Esophagus squamous epithelium (tissue), 5 donors: ENCODE measurements around the gene POLR2I. TPM values are rescaled to one million over a fixed set of nuclear protein-coding genes. Genes with fewer than 3 reads are reported as not detected.

ENCODE experiments used
- DNase-seq: peaks from one replicate; lab custom pipeline; 2025; lab: John Stamatoyannopoulos, UW
- H3K27ac ChIP-seq, 4 donors: fragments of 200-600 bp; sonication (generic); one replicate each; pipeline ENCODE4 v1.5.1; 2016 to 2019; ENCODE audit warnings: mild to moderate bottlenecking in 1 of 4
- H3K27me3 ChIP-seq, 4 donors: fragments of 200-600 bp; sonication (generic); 1 replicate in 3 of 4; 2 replicates in 1 of 4; pipeline versions ENCODE4 v1.5.1 to v1.6.0; 2017 to 2021; ENCODE audit warnings: antibody characterized with exemption in 1 of 4
- H3K36me3 ChIP-seq, 3 donors: fragments of 200-600 bp; sonication (generic); one replicate each; pipeline ENCODE4 v1.5.1; 2016 to 2019
- H3K4me1 ChIP-seq, 3 donors: fragments of 200-600 bp; sonication (generic); one replicate each; pipeline ENCODE4 v1.5.1; 2017 to 2019
- H3K4me3 ChIP-seq, 4 donors: fragments of 200-600 bp; sonication (generic); 1 replicate in 3 of 4; 2 replicates in 1 of 4; pipeline ENCODE4 v1.5.1; 2016 to 2019; ENCODE audit warnings: mild to moderate bottlenecking in 2 of 4, moderate library complexity in 1 of 4
- H3K9me3 ChIP-seq, 3 donors: fragments of 200-600 bp; sonication (generic); one replicate each; pipeline ENCODE4 v1.5.1; 2016 to 2019
- CTCF ChIP-seq, 6 experiments: fragments of 450-650 bp in 4 of 6; fragments of 200-600 bp in 2 of 6; sonication (generic) in 2 of 6; IDR thresholded peaks; one replicate each; pipeline ENCODE4 v1.5.1; 2016 to 2019; ENCODE audit warnings: antibody characterized with exemption in 6 of 6, mild to moderate bottlenecking in 4 of 6, moderate library complexity in 4 of 6
- POLR2A ChIP-seq, 4 donors: fragments of 450-650 bp; IDR thresholded peaks; one replicate each; pipeline ENCODE4 v1.6.1; 2017; ENCODE audit warnings: antibody characterized with exemption in 4 of 4, mild to moderate bottlenecking in 4 of 4, moderate library complexity in 3 of 4
- WGBS, 2 donors: methylation state at CpG; one replicate each; pipeline ENCODE4 v1.1.5; 2018; 5-methylcytosine and 5-hydroxymethylcytosine counted together
- intact Hi-C: fragments of 100-400 bp; cut with DNase I; formaldehyde crosslinking; loops from one replicate; pipeline ENCODE4 v1.15.0; 2022
- total RNA-seq, 4 donors: library from RNA; depleted of rRNA; stranded (reverse); fragments of >200 nt; gene quantifications; one replicate each; pipeline ENCODE4 v1.1.0, GENCODE V29; 2016
- donor health status: DM: yes; HTN: yes; CAD: no.

The POLR2I gene
- total RNA-seq, 4 donors from 2014 or later = 41.7 to 58.0 (median 47.6) TPM

DNA sequence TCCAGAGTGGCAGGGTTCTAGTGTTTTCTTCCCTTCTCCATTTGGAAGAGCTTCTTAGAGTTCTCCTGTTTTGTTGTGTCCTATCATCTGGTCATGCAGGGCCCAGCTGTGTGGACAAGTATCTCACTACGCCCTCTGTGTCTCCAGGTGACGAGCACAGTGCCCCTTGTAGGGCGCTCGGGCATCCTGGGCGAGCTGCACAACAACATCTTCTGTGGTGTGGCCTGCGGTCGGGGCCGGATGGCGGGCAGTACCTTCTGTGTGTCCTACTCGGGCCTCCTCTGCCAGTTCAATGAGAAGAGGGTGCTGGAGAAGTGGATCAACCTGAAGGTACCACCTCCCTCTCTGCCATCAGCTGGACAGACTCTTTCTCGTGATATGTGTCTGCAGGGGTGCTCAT, 47.0 kb downstream of the POLR2I start:
- Histone ChIP-seq H3K4me1 (peaks cover 0 to 18% (median 11%) of the 10 kb centered on the region in 3 donors), H3K36me3 (peaks cover 0 to 7% (median 0%) of the 10 kb centered on the region in 3 donors), H3K27me3 (no peaks in the 10 kb centered on the region), H3K9me3 (no peaks in the 10 kb centered on the region), H3K27ac (no peak overlapping the region), H3K4me3 (no peak overlapping the region)
- intact Hi-C loops = no loop called here
- WGBS, 2 donors = 75 to 78% methylated on average over 1 to 2 of the region's 11 CpGs
- TF ChIP-seq POLR2A (IDR thresholded peaks at IDR 0.05) (no peak), CTCF (IDR thresholded peaks at IDR 0.05) (no peak)
- no peak for DNase-seq

DNA sequence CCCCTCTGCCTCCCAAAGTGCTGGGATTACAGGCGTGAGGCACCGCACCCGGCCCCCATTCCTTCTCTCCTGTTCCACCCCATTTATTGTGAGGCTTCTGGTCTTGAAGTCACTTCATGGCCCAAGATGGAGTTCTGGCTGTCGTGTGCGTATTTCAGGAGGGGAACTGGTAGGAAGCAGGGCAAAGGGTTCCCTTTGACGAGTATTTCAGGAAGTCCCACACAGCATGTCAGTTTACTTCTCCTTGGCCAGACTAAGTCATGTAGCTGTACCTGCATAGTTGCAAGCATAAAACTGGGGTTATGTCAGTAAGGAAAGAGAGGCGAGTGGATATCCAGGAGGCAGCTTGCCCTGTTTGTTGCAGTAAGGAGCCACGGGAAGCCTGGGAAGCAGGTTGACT, 49.8 kb downstream of the POLR2I start:
- Histone ChIP-seq H3K4me3 (no peak overlapping the region), H3K9me3 (no peaks in the 10 kb centered on the region), H3K27ac (no peak overlapping the region), H3K36me3 (peaks cover 0 to 7% (median 0%) of the 10 kb centered on the region in 3 donors), H3K27me3 (no peaks in the 10 kb centered on the region), H3K4me1 (peaks cover 0 to under 1% (median 0%) of the 10 kb centered on the region in 3 donors)
- 93 to 97% methylated on average over 4 to 6 of the region's 8 CpGs for WGBS, 2 donors
- intact Hi-C loops = no loop called here
- TF ChIP-seq POLR2A (IDR thresholded peaks at IDR 0.05) (no peak), CTCF (IDR thresholded peaks at IDR 0.05) (no peak)
- DNase-seq = no peak

Other genes starting within 250 kb of the POLR2I start
- gene APLP1, start 246.3 kb downstream of the POLR2I start, total RNA-seq = 1 to 10 TPM in 1 of 4 donors, under 1 TPM in 2, not detected in 1; 0.44 to 1.7 (median 0.76) TPM
- 10 to 100 TPM in 2 of 4 donors, 1 to 10 TPM in 2; 4.0 to 29.4 (median 11.6) TPM for gene NFKBID, start 214.3 kb downstream of the POLR2I start, total RNA-seq
- gene HCST, start 212.3 kb downstream of the POLR2I start, total RNA-seq = 1 to 10 TPM in 1 of 4 donors, not detected in 3; 1.3 TPM
- gene TYROBP, start 206.6 kb downstream of the POLR2I start, total RNA-seq = 10 to 100 TPM in 3 of 4 donors, 1 to 10 TPM in 1; 4.5 to 95.9 (median 33.8) TPM
- 10 to 100 TPM in 1 of 4 donors, 1 to 10 TPM in 3; 5.6 to 12.4 (median 7.5) TPM for gene LRFN3, start 178.5 kb downstream of the POLR2I start, total RNA-seq
- gene SDHAF1, start 119.7 kb downstream of the POLR2I start, total RNA-seq = 10 to 100 TPM; 17.6 to 40.1 (median 29.6) TPM
- gene SYNE4, start 106.1 kb downstream of the POLR2I start, total RNA-seq = under 1 TPM in 3 of 4 donors, not detected in 1; 0.26 to 0.95 (median 0.57) TPM
- gene ALKBH6, start 100.7 kb downstream of the POLR2I start, total RNA-seq = 10 to 100 TPM; 14.6 to 28.6 (median 18.8) TPM
- 10 to 100 TPM in 1 of 4 donors, 1 to 10 TPM in 2, under 1 TPM in 1; 0.80 to 15.3 (median 2.7) TPM for gene CLIP3, start 82.0 kb downstream of the POLR2I start, total RNA-seq
- 1 to 10 TPM; 2.8 to 4.8 (median 3.6) TPM for gene THAP8, start 60.6 kb downstream of the POLR2I start, total RNA-seq
- 1 to 10 TPM; 1.1 to 4.8 (median 3.5) TPM for gene WDR62, start 60.0 kb downstream of the POLR2I start, total RNA-seq
- gene OVOL3, start 3.7 kb downstream of the POLR2I start, total RNA-seq = not detected
- 100 to 1,000 TPM in 3 of 4 donors, 10 to 100 TPM in 1; 97.9 to 157 (median 117) TPM for gene TBCB, start 593 bp upstream of the POLR2I start, total RNA-seq
- gene CAPNS1, start 25.2 kb upstream of the POLR2I start, total RNA-seq = 100 to 1,000 TPM; 211 to 284 (median 266) TPM
- gene COX7A1, start 37.6 kb upstream of the POLR2I start, total RNA-seq = 10 to 100 TPM in 1 of 4 donors, 1 to 10 TPM in 3; 2.0 to 15.8 (median 3.1) TPM
- 1 to 10 TPM; 1.6 to 5.5 (median 2.8) TPM for gene ZNF565, start 99.8 kb upstream of the POLR2I start, total RNA-seq
- gene ZNF146, start 100.2 kb upstream of the POLR2I start, total RNA-seq = 10 to 100 TPM; 40.3 to 72.9 (median 59.6) TPM